ENCODE results near the gene TM9SF3. TPM values are rescaled to one million over a fixed set of nuclear protein-coding genes. Genes with fewer than 3 reads are reported as not detected.

The TM9SF3 gene
- total and polyA plus RNA-seq, 12 donors = 19.9 to 133 (median 99.7) TPM

- DNase-seq = peak in 1 of 7 donors; percentile 27
- 0 to 1% (median 1%) methylated on average over 9 to 31 of the region's 31 CpGs; no CpG with 5 or more reads in 1 of the 4 donors for WGBS, 4 donors
- intact Hi-C loops (cut with DNase I) = loop anchor here in 1 of 2 donors (5.0 kb wide), 1 partner anchor 136 kb away; no protein-coding TSS in a partner anchor
- no peak for TF ChIP-seq CTCF (IDR thresholded peaks at IDR 0.05)
- TF ChIP-seq POLR2A (IDR thresholded peaks at IDR 0.05) = no peak
- Histone ChIP-seq H3K27ac (peak overlapping the region in 1 of 5 donors; percentile 51), H3K4me1 (replicated peaks in 1 of 2) (peaks cover 21 to 25% of the 10 kb centered on the region in 2 donors), H3K4me3 (peak overlapping the region in 2 of 4 donors; percentile 26 to 70), H3K36me3 (replicated peaks in 1 of 2) (no peaks in the 10 kb centered on the region), H3K27me3 (no peaks in the 10 kb centered on the region), H3K9me3 (replicated peaks in 1 of 3) (no peaks in the 10 kb centered on the region)
Observed at GRCh38 chr10:96513305-96513697, 73.5 kb downstream of the TM9SF3 start.

GRCh38 chr10:96512524-96513304, 74.1 kb downstream of the TM9SF3 start:
- DNase-seq = peak in 5 of 7 donors; percentile 20 to 29 (median 22)
- Histone ChIP-seq H3K4me1 (replicated peaks in 1 of 2) (peaks cover 21 to 25% of the 10 kb centered on the region in 2 donors), H3K36me3 (replicated peaks in 1 of 2) (no peaks in the 10 kb centered on the region), H3K27me3 (no peaks in the 10 kb centered on the region), H3K9me3 (replicated peaks in 1 of 3) (no peaks in the 10 kb centered on the region), H3K27ac (no peak overlapping the region), H3K4me3 (peak overlapping the region in 2 of 4 donors; percentile 26 to 70)
- 0 to 3% (median 2%) methylated on average over 30 to 65 of the region's 65 CpGs for WGBS, 4 donors
- intact Hi-C loops (cut with DNase I) = loop anchor here in 1 of 2 donors (5.0 kb wide), 1 partner anchor 135 kb away; no protein-coding TSS in a partner anchor
- TF ChIP-seq CTCF (IDR thresholded peaks at IDR 0.05) (no peak), POLR2A (IDR thresholded peaks at IDR 0.05) (no peak)

DNA sequence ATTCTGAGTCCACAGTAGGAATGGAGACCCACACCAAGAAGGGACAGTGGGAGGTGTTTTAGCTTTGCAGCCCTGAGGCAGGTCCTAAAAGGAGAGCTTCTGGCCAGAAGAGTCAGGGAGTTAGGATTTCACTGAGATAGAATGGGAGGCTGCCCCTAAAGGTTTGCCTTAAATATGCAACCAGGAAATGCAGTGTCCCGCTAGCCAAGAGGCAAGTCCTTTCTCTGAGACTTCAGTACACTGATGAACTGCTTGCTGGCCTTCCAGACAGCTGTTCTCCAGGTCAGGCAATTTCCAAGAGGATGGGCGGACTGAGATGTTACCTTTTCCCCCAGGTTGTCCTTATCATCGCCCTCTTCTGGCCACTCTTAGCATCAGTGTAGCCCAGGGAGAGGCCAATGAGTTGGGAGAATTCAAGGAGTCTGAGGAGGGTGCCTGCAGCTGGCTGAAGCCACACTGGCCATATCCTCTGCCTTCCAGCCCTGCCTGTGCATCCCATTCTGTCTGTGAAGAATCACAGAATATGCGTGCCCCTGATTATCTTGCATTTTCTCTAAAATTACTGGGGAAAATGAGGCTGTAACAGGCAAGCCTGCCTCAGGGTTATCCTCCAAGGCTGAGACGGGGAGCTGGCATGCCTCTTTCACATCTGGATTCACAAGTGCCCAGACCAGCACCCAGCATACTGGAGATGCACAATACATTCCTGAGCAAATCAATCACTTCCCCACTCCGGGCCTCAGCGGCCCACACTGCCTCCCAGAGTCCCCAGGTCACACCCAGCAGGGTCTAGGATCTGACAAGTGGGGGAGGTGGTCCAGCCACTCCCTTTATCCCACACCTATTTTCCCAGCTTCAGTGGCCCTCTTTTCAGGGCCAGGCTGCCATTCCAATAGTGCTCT, 75.5 kb downstream of the TM9SF3 start:
- Histone ChIP-seq H3K9me3 (replicated peaks in 1 of 3) (no peaks in the 10 kb centered on the region), H3K36me3 (replicated peaks in 1 of 2) (no peaks in the 10 kb centered on the region), H3K27ac (no peak overlapping the region), H3K4me3 (no peak overlapping the region), H3K27me3 (no peaks in the 10 kb centered on the region), H3K4me1 (replicated peaks in 1 of 2) (peaks cover 21 to 25% of the 10 kb centered on the region in 2 donors)
- intact Hi-C loops (cut with DNase I) = loop anchor here in 1 of 2 donors (5.0 kb wide), 1 partner anchor 134 kb away; no protein-coding TSS in a partner anchor
- no peak for TF ChIP-seq POLR2A (IDR thresholded peaks at IDR 0.05)
- peak; percentile 31 to 50 (median 46) for TF ChIP-seq CTCF (IDR thresholded peaks at IDR 0.05)
- peak in 5 of 7 donors; percentile 25 to 64 (median 31) for DNase-seq
- 61 to 71% (median 62%) methylated on average over 5 to 7 of the region's 7 CpGs for WGBS, 4 donors
